Upper lobe of left lung (tissue), 4 donors: ENCODE data around the gene GPR183.

Experiments used
- EP300 ChIP-seq, 4 donors: sonication (generic); formaldehyde crosslinking; IDR thresholded peaks; one replicate each; pipeline ENCODE4 v1.5.1; 2017; ENCODE audit warnings: antibody characterized with exemption in 4 of 4, control low read depth in 2 of 4
- POLR2A ChIP-seq, 4 donors: fragments of 450-650 bp; IDR thresholded peaks; one replicate each; pipeline ENCODE4 v1.5.1; 2016 to 2017; ENCODE audit warnings: antibody characterized with exemption in 4 of 4, mild to moderate bottlenecking in 2 of 4
- POLR2AphosphoS5 ChIP-seq, 2 donors: sonication (generic); formaldehyde crosslinking; IDR thresholded peaks; one replicate each; pipeline ENCODE4 v1.5.1; 2017; ENCODE audit warnings: antibody characterized with exemption in 2 of 2
- TF ChIP-seq, protein P1 (sequence below), 6 experiments: fragments of 450-650 bp in 4 of 6; fragments of 200-600 bp in 2 of 6; sonication (generic) in 2 of 6; IDR thresholded peaks; one replicate each; pipeline ENCODE4 v1.5.1; 2016 to 2019; ENCODE audit warnings: antibody characterized with exemption in 6 of 6

DNA sequence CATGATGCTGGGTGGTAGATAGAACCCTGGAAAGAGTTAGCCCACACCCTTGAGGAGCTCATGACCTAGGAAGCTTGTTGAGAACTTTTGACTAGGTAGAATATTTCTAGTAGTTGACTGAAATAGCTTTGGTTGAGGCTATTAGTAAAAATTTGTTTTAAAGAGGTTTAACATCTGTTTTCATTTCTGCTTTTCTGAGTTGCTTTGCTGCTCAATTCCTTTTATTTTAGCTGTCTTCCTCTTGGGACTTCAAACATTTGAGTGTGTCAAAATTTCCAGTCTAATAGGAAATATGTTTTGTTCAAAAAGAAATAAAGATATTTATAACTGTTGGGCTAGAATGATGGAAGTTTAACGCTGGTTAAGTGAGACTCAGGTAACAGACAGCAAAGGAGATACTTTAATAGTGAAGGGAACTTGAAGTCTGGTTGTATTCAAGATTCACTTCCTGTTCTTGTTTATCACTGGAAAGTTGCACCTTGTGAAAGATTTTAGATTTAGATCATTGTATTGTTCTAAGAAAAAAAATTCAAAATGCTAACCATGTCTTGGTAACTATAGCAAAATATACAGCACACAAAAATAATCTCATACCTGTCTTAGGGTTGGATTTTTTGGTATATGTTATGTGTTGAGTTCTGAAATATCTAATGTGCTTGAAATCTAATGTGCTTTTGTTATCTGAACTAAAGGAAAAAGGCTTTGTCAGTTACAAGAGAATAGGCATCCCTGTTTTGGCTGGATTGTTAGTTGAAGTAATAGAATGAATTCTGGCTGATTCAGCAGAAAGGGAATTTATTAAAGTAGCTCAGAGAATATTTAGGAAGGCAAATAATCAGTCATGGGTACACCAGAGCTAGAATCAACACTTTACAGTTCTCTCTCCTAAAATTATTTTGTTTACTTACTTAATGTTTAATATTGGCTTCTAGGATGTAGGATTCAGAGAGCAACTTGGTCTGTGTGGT lies 24.7 kb downstream of the GPR183 start:
- TF ChIP-seq, protein P1, sequence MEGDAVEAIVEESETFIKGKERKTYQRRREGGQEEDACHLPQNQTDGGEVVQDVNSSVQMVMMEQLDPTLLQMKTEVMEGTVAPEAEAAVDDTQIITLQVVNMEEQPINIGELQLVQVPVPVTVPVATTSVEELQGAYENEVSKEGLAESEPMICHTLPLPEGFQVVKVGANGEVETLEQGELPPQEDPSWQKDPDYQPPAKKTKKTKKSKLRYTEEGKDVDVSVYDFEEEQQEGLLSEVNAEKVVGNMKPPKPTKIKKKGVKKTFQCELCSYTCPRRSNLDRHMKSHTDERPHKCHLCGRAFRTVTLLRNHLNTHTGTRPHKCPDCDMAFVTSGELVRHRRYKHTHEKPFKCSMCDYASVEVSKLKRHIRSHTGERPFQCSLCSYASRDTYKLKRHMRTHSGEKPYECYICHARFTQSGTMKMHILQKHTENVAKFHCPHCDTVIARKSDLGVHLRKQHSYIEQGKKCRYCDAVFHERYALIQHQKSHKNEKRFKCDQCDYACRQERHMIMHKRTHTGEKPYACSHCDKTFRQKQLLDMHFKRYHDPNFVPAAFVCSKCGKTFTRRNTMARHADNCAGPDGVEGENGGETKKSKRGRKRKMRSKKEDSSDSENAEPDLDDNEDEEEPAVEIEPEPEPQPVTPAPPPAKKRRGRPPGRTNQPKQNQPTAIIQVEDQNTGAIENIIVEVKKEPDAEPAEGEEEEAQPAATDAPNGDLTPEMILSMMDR (IDR thresholded peaks at IDR 0.05), result no peak
- TF ChIP-seq POLR2AphosphoS5 (IDR thresholded peaks at IDR 0.05) (no peak), POLR2A (IDR thresholded peaks at IDR 0.05) (no peak), EP300 (IDR thresholded peaks at IDR 0.05) (no peak)
